ENCODE results near the gene ABLIM3. TPM values are rescaled to one million over a fixed set of nuclear protein-coding genes. Genes with fewer than 3 reads are reported as not detected.

The ABLIM3 gene
- total RNA-seq, 1 experiment from 2014 or later = 14.3 TPM

- Histone ChIP-seq H3K4me1 (ENCODE audit: control insufficient read depth in 1 of 2, insufficient read depth in 2 of 2, low read length in 2 of 2) (peaks cover 4 to 25% of the 10 kb centered on the region in 2 experiments; a peak in 2 of 4 replicates), H3K9ac (ENCODE audit: low read length) (peak overlapping the region; percentile 61), H3K9me2 (ENCODE audit: insufficient read depth) (no peaks in the 10 kb centered on the region), H3K27ac (ENCODE audit: low read depth, low read length) (no peak overlapping the region), H2AFZ (ENCODE audit: low read depth, low read length, poor library complexity, severe bottlenecking) (peak overlapping the region; percentile 95), H4K20me1 (ENCODE audit: insufficient read depth) (no peaks in the 10 kb centered on the region), H3K36me3 (ENCODE audit: control insufficient read depth in 1 of 2, insufficient read depth in 2 of 2, low read length in 2 of 2) (no peaks in the 10 kb centered on the region), H3K4me2 (ENCODE audit: low read length) (peak overlapping the region; percentile 98), H3K79me2 (ENCODE audit: insufficient read depth, low read length) (no peaks in the 10 kb centered on the region), H3K27me3 (ENCODE audit: insufficient read depth, low read length) (no peaks in the 10 kb centered on the region), H3K4me3 (replicated peaks in 1 of 2; ENCODE audit: low read depth in 1 of 2, low read length in 2 of 2) (peak overlapping the region; percentile 65 to 76), H3K9me3 (ENCODE audit: control insufficient read depth in 1 of 2, insufficient read depth in 1 of 2, low read depth in 1 of 2, low read length in 2 of 2) (no peaks in the 10 kb centered on the region)
- ATAC-seq (peak; percentile 53), DNase-seq (ENCODE audit: low read depth, low spot score) (no peak)
- ChIA-PET CTCF (interaction anchor here (0.8 to 3.1 kb wide), 11 partner anchors 8 to 123 kb away, joined by 3 to 25 read pairs (median 6); no protein-coding TSS in a partner anchor), RAD21 (ENCODE audit: low non-redundant PET in 1 of 2, low total read pairs in 2 of 2, uncharacterized antibody in 2 of 2, unreplicated experiment in 2 of 2) (interaction anchor here in 1 of 2 experiments (1.5 kb wide), 1 partner anchor 87 kb away, joined by 4 read pairs; no protein-coding TSS in a partner anchor), POLR2A (no interaction called here)
- TSS peak; percentile 39 for BruUV-seq (replicated peaks)
- intact Hi-C loops (cut with micrococcal nuclease) = loop anchor here (1.0 kb wide), 1 partner anchor 87 kb away; no protein-coding TSS in a partner anchor
- TF ChIP-seq TCF7L2 (IDR thresholded peaks at IDR 0.05; ENCODE audit: borderline replicate concordance, extremely low read depth, insufficient read depth, insufficient read length) (no peak), ZNF274 (IDR thresholded peaks at IDR 0.05; ENCODE audit: low read depth, low read length) (no peak), ELF1 (IDR thresholded peaks at IDR 0.05; ENCODE audit: borderline replicate concordance, low read depth) (no peak), YY1 (IDR thresholded peaks at IDR 0.05; ENCODE audit: extremely low read depth, insufficient replicate concordance, low read depth, low read length) (no peak), CEBPB (IDR thresholded peaks at IDR 0.05; ENCODE audit: low read depth) (no peak), CTCF (IDR thresholded peaks at IDR 0.05 in 2 of 3, conservative IDR thresholded peaks at IDR 0.05 in 1 of 3; ENCODE audit: borderline replicate concordance in 1 of 3, insufficient read depth in 1 of 3, low read depth in 2 of 3, low read length in 2 of 3) (no peak), MAX (IDR thresholded peaks at IDR 0.05) (no peak), JUND (IDR thresholded peaks at IDR 0.05) (no peak), EGR1 (IDR thresholded peaks at IDR 0.05; ENCODE audit: low read depth) (no peak), EZH2phosphoT487 (IDR thresholded peaks at IDR 0.05; ENCODE audit: borderline replicate concordance) (no peak), ZFX (IDR thresholded peaks at IDR 0.05) (no peak), ATF3 (IDR thresholded peaks at IDR 0.05) (no peak)
These were observed 911 bp downstream of the ABLIM3 start for GRCh38 chr5:149141957-149142851.

All from HCT116 (cell line).